Transverse colon (tissue), 4 donors: Measurements from ENCODE around the gene TBC1D7. TPM values are rescaled to one million over a fixed set of nuclear protein-coding genes. Genes with fewer than 3 reads are reported as not detected.
A peak's percentile ranks its signal among the peaks of the same experiment; 100 is the strongest.

Experiments used
- DNase-seq: peaks from one replicate; pipeline ENCODE4 v3.0.0-alpha.2; 2019
- H3K27ac ChIP-seq, 4 donors: fragments of 200-600 bp; sonication (generic); 2 replicates each; pipeline ENCODE4 v1.5.1; 2016 to 2018; ENCODE audit warnings: inconsistent platforms in 4 of 4
- H3K27me3 ChIP-seq: fragments of 200-600 bp; sonication (generic); 2 replicates; pipeline ENCODE4 v1.5.1; 2017; ENCODE audit warnings: inconsistent platforms
- H3K36me3 ChIP-seq, 4 donors: fragments of 200-600 bp; sonication (generic); 2 replicates each; pipeline ENCODE4 v1.5.1; 2017 to 2019; ENCODE audit warnings: inconsistent platforms in 4 of 4
- H3K4me1 ChIP-seq, 4 donors: fragments of 200-600 bp; sonication (generic); 2 replicates each; pipeline ENCODE4 v1.5.1; 2017 to 2020; ENCODE audit warnings: inconsistent platforms in 4 of 4
- H3K4me3 ChIP-seq, 4 donors: fragments of 200-600 bp; sonication (generic); 1 replicate in 1 of 4; 2 replicates in 3 of 4; pipeline versions ENCODE4 v1.5.1 to v1.6.1; 2017 to 2019; ENCODE audit warnings: inconsistent platforms in 4 of 4
- H3K9me3 ChIP-seq, 2 donors: fragments of 200-600 bp; sonication (generic); 2 replicates each; pipeline ENCODE4 v1.5.1; 2017 to 2019; ENCODE audit warnings: inconsistent platforms in 2 of 2
- CTCF ChIP-seq, 5 experiments: fragments of 200-600 bp in 3 of 5; fragments of 450-650 bp in 2 of 5; sonication (generic) in 3 of 5; IDR thresholded peaks; 1 replicate in 2 of 5; 2 replicates in 3 of 5; pipeline ENCODE4 v1.5.1; 2016 to 2017; ENCODE audit warnings: antibody characterized with exemption in 5 of 5, inconsistent platforms in 3 of 5, mild to moderate bottlenecking in 2 of 5, moderate library complexity in 1 of 5
- EP300 ChIP-seq: sonication (generic); formaldehyde crosslinking; IDR thresholded peaks from one replicate; pipeline ENCODE4 v1.6.1; 2017; ENCODE audit warnings: antibody characterized with exemption, low read depth
- POLR2A ChIP-seq: fragments of 450-650 bp; IDR thresholded peaks from one replicate; pipeline ENCODE4 v1.6.1; 2016; ENCODE audit warnings: antibody characterized with exemption, mild to moderate bottlenecking, moderate library complexity
- POLR2AphosphoS5 ChIP-seq, 3 donors: sonication (generic); formaldehyde crosslinking; IDR thresholded peaks; one replicate each; pipeline ENCODE4 v1.6.1; 2016; ENCODE audit warnings: antibody characterized with exemption in 3 of 3
- WGBS, 2 donors: methylation state at CpG; one replicate each; pipeline ENCODE4 v1.1.5; 2018; ENCODE audit warnings: low coverage in 1 of 2; 5-methylcytosine and 5-hydroxymethylcytosine counted together
- in situ Hi-C, 4 donors: fragments of 200-750 bp; cut with MboI; loops; one replicate each; pipeline versions ENCODE4 v1.15.0 to v1.15.1; 2017; ENCODE audit warnings: low sequenced_read_pairs in 3 of 4, low pct_ligation_motif_present in 1 of 4, low pct_unique_long_range_greater_than_20kb in 1 of 4
- intact Hi-C: fragments of 100-400 bp; cut with DNase I; formaldehyde crosslinking; loops from one replicate; pipeline ENCODE4 v1.15.1; 2023; ENCODE audit warnings: low total_unique reads
- total RNA-seq, 4 donors: library from RNA; depleted of rRNA; stranded (reverse); fragments of >200 nt; gene quantifications; one replicate each; pipeline ENCODE4 v1.1.0, GENCODE V29; 2016

Gene TBC1D7
- total RNA-seq, 4 donors from 2014 or later, result 10.5 to 39.8 (median 15.0) TPM

GRCh38 chr6:13273931-13274706, 54.2 kb downstream of the TBC1D7 start:
- peak overlapping the region in 2 of 4 donors; percentile 38 to 40 for H3K27ac ChIP-seq

GRCh38 chr6:13273202-13273930, 55.0 kb downstream of the TBC1D7 start:
- peak overlapping the region in 2 of 4 donors; percentile 32 to 40 for H3K27ac ChIP-seq
- H3K9me3 ChIP-seq, result no peaks in the 10 kb centered on the region
- H3K4me3 ChIP-seq, result peak overlapping the region in 1 of 4 donors; percentile 22
- TF ChIP-seq POLR2AphosphoS5 (IDR thresholded peaks at IDR 0.05) (no peak), EP300 (no peak), CTCF (IDR thresholded peaks at IDR 0.05) (no peak), POLR2A (no peak)
- intact Hi-C loops (no loop called here), in situ Hi-C loops (no loop called here)
- DNase-seq, result no peak
- H3K36me3 ChIP-seq, result no peaks in the 10 kb centered on the region
- H3K27me3 ChIP-seq, result no peaks in the 10 kb centered on the region
- no peaks in the 10 kb centered on the region for H3K4me1 ChIP-seq
- 61 to 85% methylated on average over 5 to 10 of the region's 10 CpGs for WGBS, 2 donors

More at GRCh38 chr6:13273931-13274706, 54.2 kb downstream of the TBC1D7 start:
- 60 to 87% methylated on average over 3 to 21 of the region's 21 CpGs for WGBS, 2 donors
- no peaks in the 10 kb centered on the region for H3K9me3 ChIP-seq
- in situ Hi-C loops (no loop called here), intact Hi-C loops (no loop called here)
- H3K27me3 ChIP-seq, result no peaks in the 10 kb centered on the region
- no peaks in the 10 kb centered on the region for H3K36me3 ChIP-seq
- H3K4me1 ChIP-seq, result no peaks in the 10 kb centered on the region
- TF ChIP-seq POLR2AphosphoS5 (IDR thresholded peaks at IDR 0.05) (no peak), POLR2A (no peak), EP300 (no peak), CTCF (IDR thresholded peaks at IDR 0.05) (no peak)
- peak overlapping the region in 1 of 4 donors; percentile 22 for H3K4me3 ChIP-seq
- peak; percentile 50 for DNase-seq

GRCh38 chr6:13272131-13273046, 55.9 kb downstream of the TBC1D7 start:
- H3K9me3 ChIP-seq, result no peaks in the 10 kb centered on the region
- TF ChIP-seq EP300 (no peak), POLR2AphosphoS5 (IDR thresholded peaks at IDR 0.05) (peak in 1 of 3 donors; percentile 56), POLR2A (peak; percentile 34), CTCF (IDR thresholded peaks at IDR 0.05) (no peak)
- in situ Hi-C loops (no loop called here), intact Hi-C loops (no loop called here)
- peak; percentile 69 for DNase-seq
- peak overlapping the region in 1 of 4 donors; percentile 22 for H3K4me3 ChIP-seq
- H3K4me1 ChIP-seq, result no peaks in the 10 kb centered on the region
- H3K27me3 ChIP-seq, result no peaks in the 10 kb centered on the region
- H3K36me3 ChIP-seq, result no peaks in the 10 kb centered on the region
- 78 to 87% methylated on average over 8 to 24 of the region's 24 CpGs for WGBS, 2 donors
- H3K27ac ChIP-seq, result peak overlapping the region in 2 of 4 donors; percentile 32 to 40
